Endodermal cell (in vitro differentiated cells): ENCODE data around the gene SLC7A7. TPM values are rescaled to one million over a fixed set of nuclear protein-coding genes. Genes with fewer than 3 reads are reported as not detected.

Experiments used
- DNase-seq: peaks from one replicate; pipeline ENCODE4 v3.0.0-alpha.2; 2017
- H3K27ac ChIP-seq: 2 replicates; pipeline ENCODE4 v1.5.1; 2013; ENCODE audit warnings: mild to moderate bottlenecking, low read depth, low read length, moderate library complexity
- H3K27me3 ChIP-seq: 2 replicates; pipeline ENCODE4 v1.6.1; 2013; ENCODE audit warnings: mild to moderate bottlenecking, low read length, moderate library complexity; ENCODE audit not compliant: insufficient read depth, control insufficient read depth, poor library complexity, severe bottlenecking
- H3K36me3 ChIP-seq: 2 replicates; pipeline ENCODE4 v1.7.0; 2013; ENCODE audit warnings: mild to moderate bottlenecking, low read length, moderate library complexity; ENCODE audit not compliant: control insufficient read depth, insufficient read depth
- H3K4me1 ChIP-seq: one replicate; pipeline ENCODE4 v1.7.0; 2013; ENCODE audit warnings: low read length; ENCODE audit not compliant: control insufficient read depth, insufficient read depth
- H3K4me3 ChIP-seq: 2 replicates; pipeline ENCODE4 v1.5.1; 2013; ENCODE audit warnings: mild to moderate bottlenecking, low read length, moderate library complexity
- H3K9ac ChIP-seq: 2 replicates; pipeline ENCODE4 v1.6.1; 2013; ENCODE audit warnings: mild to moderate bottlenecking, low read length, moderate library complexity; ENCODE audit not compliant: poor library complexity, severe bottlenecking; ENCODE audit errors: extremely low read depth
- H3K9me3 ChIP-seq: 2 replicates; pipeline ENCODE4 v1.6.1; 2013; ENCODE audit warnings: mild to moderate bottlenecking, low read length, moderate library complexity; ENCODE audit not compliant: control insufficient read depth
- H3K27ac Mint-ChIP-seq: 2 replicates; pipeline ENCODE4 v1.8.0; 2020; ENCODE audit warnings: mixed read lengths
- H3K27me3 Mint-ChIP-seq: 2 replicates; pipeline ENCODE4 v1.8.0; 2021; ENCODE audit warnings: mild to moderate bottlenecking, mixed read lengths; ENCODE audit not compliant: insufficient read depth
- H3K36me3 Mint-ChIP-seq: 2 replicates; pipeline ENCODE4 v1.8.0; 2020; ENCODE audit warnings: low read depth, mixed read lengths
- H3K4me1 Mint-ChIP-seq: 2 replicates; pipeline ENCODE4 v1.8.0; 2020; ENCODE audit warnings: mixed read lengths
- H3K4me3 Mint-ChIP-seq: 2 replicates; pipeline ENCODE4 v1.8.0; 2020; ENCODE audit warnings: mild to moderate bottlenecking, moderate library complexity, mixed read lengths
- H3K9me3 Mint-ChIP-seq: 2 replicates; pipeline ENCODE4 v1.8.0; 2020; ENCODE audit warnings: mild to moderate bottlenecking, mixed read lengths
- CTCF ChIP-seq: fragments of 200-600 bp; sonication (generic); conservative IDR thresholded peaks from 2 replicates; pipeline ENCODE4 v1.5.0; 2021; ENCODE audit warnings: antibody characterized with exemption, mild to moderate bottlenecking
- WGBS, 2 experiments: methylation state at CpG; one replicate each; pipeline versions ENCODE4 v1.1.5 to v1.1.7; 2013; ENCODE audit warnings: missing lambda C conversion rate in 2 of 2, mixed read lengths in 1 of 2; ENCODE audit not compliant: insufficient coverage in 1 of 2, insufficient read length in 1 of 2; 5-methylcytosine and 5-hydroxymethylcytosine counted together
- total RNA-seq, 2 donors: library from RNA; stranded (reverse); fragmentation: NEBNext Ultra II Directional in 1 of 2; extraction: Animal tissue kit (Norgen Biotek cat#: 25700) in 1 of 2; gene quantifications; 2 replicates in 1 of 2; 3 replicates in 1 of 2; pipeline ENCODE4 v1.2.1, GENCODE V29; 2021

Gene SLC7A7
- total RNA-seq, 2 donors from 2014 or later: 16.7 to 17.0 TPM

DNA sequence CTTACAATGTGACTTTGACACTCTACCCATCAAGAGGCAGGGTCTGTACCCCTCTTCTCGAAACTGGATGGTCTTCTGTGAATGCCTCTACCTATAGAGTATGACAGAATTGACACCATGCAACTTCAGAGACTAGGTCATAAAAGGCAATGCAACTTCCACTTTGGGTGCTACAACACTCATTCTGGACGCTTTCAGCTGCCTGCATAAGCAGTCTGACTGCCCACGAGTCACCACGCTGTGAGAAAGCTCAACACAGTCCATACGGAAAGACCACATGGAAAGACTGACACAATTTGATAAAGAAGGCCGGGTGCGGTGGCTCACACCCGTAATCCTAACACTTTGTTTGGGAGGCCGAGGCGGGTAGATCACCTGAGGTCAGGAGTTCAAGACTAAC lies 14.9 kb downstream of the SLC7A7 start:
- peaks cover 18% of the 10 kb centered on the region for H3K4me1 Mint-ChIP-seq
- H3K9ac ChIP-seq: no peak overlapping the region
- no peak overlapping the region for H3K27ac ChIP-seq
- H3K27me3 ChIP-seq: no peaks in the 10 kb centered on the region
- TF ChIP-seq CTCF: no peak
- no peak overlapping the region for H3K4me3 Mint-ChIP-seq
- no peaks in the 10 kb centered on the region for H3K9me3 Mint-ChIP-seq
- no peak overlapping the region for H3K4me3 ChIP-seq
- peaks cover 3% of the 10 kb centered on the region for H3K36me3 Mint-ChIP-seq
- H3K36me3 ChIP-seq: no peaks in the 10 kb centered on the region
- peaks cover 3% of the 10 kb centered on the region for H3K4me1 ChIP-seq
- H3K27ac Mint-ChIP-seq: no peak overlapping the region
- H3K27me3 Mint-ChIP-seq: no peaks in the 10 kb centered on the region
- H3K9me3 ChIP-seq: no peaks in the 10 kb centered on the region
- no peak for DNase-seq
- WGBS, 2 experiments: 95 to 99% methylated on average over 8 to 10 of the region's 10 CpGs

GRCh38 chr14:22798528-22798927 lies 16.7 kb downstream of the SLC7A7 start:
- TF ChIP-seq CTCF: no peak
- no peaks in the 10 kb centered on the region for H3K27me3 ChIP-seq
- peaks cover 18% of the 10 kb centered on the region for H3K4me1 Mint-ChIP-seq
- H3K27ac Mint-ChIP-seq: no peak overlapping the region
- H3K9ac ChIP-seq: no peak overlapping the region
- peaks cover 2% of the 10 kb centered on the region for H3K27me3 Mint-ChIP-seq
- H3K4me3 ChIP-seq: no peak overlapping the region
- H3K4me1 ChIP-seq: peaks cover 3% of the 10 kb centered on the region
- H3K9me3 ChIP-seq: no peaks in the 10 kb centered on the region
- no peak overlapping the region for H3K4me3 Mint-ChIP-seq
- H3K27ac ChIP-seq: no peak overlapping the region
- no peaks in the 10 kb centered on the region for H3K36me3 ChIP-seq
- no peaks in the 10 kb centered on the region for H3K9me3 Mint-ChIP-seq
- no peak for DNase-seq
- 88 to 91% methylated on average over 2 of the region's 2 CpGs for WGBS, 2 experiments
- H3K36me3 Mint-ChIP-seq: peaks cover 2% of the 10 kb centered on the region

- Histone ChIP-seq H3K9ac (no peak overlapping the region), H3K36me3 (no peaks in the 10 kb centered on the region), H3K27ac (no peak overlapping the region), H3K27me3 (no peaks in the 10 kb centered on the region), H3K4me1 (peaks cover 3% of the 10 kb centered on the region), H3K4me3 (no peak overlapping the region), H3K9me3 (no peaks in the 10 kb centered on the region)
- H3K27ac Mint-ChIP-seq: peak overlapping the region; percentile 86
- H3K27me3 Mint-ChIP-seq: peaks cover 2% of the 10 kb centered on the region
- 62 to 84% methylated on average over 2 to 5 of the region's 5 CpGs for WGBS, 2 experiments
- H3K4me3 Mint-ChIP-seq: no peak overlapping the region
- DNase-seq: peak; percentile 63
- H3K36me3 Mint-ChIP-seq: peaks cover 2% of the 10 kb centered on the region
- no peaks in the 10 kb centered on the region for H3K9me3 Mint-ChIP-seq
- no peak for TF ChIP-seq CTCF
- peaks cover 18% of the 10 kb centered on the region for H3K4me1 Mint-ChIP-seq
Observed at GRCh38 chr14:22797017-22797917, 18.0 kb downstream of the SLC7A7 start.
